ENCODE data around the gene SEZ6L.

The SEZ6L gene

DNA sequence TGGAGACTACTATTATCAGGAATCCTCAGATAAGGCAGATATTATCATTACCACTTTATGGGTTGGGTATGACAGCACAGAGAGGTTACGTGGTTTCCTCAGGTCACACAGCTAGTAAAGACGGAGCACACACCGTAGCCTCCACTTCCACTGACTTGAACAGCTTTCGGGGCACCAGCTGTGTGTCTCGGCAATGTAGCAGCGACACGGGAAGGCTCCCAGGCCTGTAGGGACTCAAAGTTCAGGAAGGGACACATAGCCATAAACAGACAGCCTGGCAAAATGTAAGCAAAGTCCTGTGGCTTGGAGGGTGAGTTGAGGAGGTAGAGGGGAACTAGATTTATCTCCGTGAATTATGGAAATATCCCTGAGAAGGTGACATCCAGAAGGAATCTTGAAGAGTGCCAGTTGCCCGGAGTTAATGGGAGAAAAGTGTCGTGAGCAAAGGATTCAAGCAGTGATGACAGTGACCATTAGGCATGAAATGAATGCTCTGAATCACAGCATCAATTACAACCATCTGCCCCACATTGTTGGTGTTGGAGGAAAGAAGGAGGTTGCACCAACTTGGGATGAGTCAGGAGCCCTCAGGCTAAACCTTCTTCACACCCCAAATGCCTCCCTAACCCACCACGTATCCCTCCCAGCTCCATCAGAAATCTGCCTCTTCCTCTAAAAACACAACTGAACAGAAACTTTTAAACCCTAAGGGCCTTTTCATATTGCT is 153.1 kb downstream of the SEZ6L start:
- in situ Hi-C loops (cut with MboI; ENCODE audit: low pct_unique_long_range_greater_than_20kb, low sequenced_read_pairs, unreplicated experiment), result loop anchor here (25.0 kb wide), 1 partner anchor 210 kb away; no protein-coding TSS in a partner anchor

DNA sequence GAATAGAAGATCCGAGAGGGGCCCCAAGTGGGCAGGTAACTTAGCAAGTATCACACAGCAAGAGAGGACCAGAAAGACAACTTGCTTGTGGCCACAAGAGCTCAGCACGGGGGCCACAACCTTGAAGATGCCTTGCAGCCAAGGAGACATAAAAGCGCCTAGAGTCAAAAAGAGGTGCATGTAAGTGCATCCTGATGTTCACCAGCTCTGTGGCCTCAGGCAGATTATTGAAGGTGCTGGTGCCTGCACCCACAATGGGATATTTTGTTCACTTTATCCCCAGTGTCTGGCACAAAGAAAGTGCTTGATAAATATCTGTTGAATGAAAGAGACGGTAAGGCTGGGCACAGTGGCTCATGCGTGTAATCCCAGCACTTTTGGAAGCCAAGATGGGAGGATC is 153.8 kb downstream of the SEZ6L start:
- DNase-seq (ENCODE audit: low spot score), result no peak
- TF ChIP-seq, protein P1, sequence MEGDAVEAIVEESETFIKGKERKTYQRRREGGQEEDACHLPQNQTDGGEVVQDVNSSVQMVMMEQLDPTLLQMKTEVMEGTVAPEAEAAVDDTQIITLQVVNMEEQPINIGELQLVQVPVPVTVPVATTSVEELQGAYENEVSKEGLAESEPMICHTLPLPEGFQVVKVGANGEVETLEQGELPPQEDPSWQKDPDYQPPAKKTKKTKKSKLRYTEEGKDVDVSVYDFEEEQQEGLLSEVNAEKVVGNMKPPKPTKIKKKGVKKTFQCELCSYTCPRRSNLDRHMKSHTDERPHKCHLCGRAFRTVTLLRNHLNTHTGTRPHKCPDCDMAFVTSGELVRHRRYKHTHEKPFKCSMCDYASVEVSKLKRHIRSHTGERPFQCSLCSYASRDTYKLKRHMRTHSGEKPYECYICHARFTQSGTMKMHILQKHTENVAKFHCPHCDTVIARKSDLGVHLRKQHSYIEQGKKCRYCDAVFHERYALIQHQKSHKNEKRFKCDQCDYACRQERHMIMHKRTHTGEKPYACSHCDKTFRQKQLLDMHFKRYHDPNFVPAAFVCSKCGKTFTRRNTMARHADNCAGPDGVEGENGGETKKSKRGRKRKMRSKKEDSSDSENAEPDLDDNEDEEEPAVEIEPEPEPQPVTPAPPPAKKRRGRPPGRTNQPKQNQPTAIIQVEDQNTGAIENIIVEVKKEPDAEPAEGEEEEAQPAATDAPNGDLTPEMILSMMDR (IDR thresholded peaks at IDR 0.05; ENCODE audit: extremely low read depth, insufficient read depth, missing control alignments), result no peak
- in situ Hi-C loops (cut with MboI; ENCODE audit: low pct_unique_long_range_greater_than_20kb, low sequenced_read_pairs, unreplicated experiment), result loop anchor here (25.0 kb wide), 1 partner anchor 211 kb away; no protein-coding TSS in a partner anchor

More for the DNA sequence above, 153.1 kb downstream of the SEZ6L start:
- TF ChIP-seq, protein P1 (IDR thresholded peaks at IDR 0.05; ENCODE audit: extremely low read depth, insufficient read depth, missing control alignments), result no peak
- DNase-seq (ENCODE audit: low spot score), result no peak

DNA sequence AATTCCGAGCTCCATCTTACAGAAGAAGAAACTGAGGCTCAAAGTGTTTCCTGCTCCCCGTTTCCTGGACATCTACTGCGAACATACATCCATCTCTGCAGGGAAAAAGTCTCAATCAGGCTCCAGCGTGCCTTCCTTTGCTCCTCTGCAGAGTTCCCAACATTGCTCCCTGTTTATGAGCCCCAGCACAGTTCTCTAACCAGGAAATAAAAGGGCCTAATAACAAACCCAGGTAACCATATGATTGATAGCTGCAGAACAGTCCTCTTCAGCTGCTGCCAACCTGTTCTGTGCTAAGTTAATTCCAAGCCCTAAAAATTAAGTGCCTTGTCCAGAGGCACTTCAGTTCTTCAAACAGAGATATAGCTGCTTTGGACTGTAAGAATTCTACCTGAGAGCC is 154.9 kb downstream of the SEZ6L start:
- TF ChIP-seq, protein P1 (IDR thresholded peaks at IDR 0.05; ENCODE audit: extremely low read depth, insufficient read depth, missing control alignments), result no peak
- DNase-seq (ENCODE audit: low spot score), result no peak
- in situ Hi-C loops (cut with MboI; ENCODE audit: low pct_unique_long_range_greater_than_20kb, low sequenced_read_pairs, unreplicated experiment), result loop anchor here (25.0 kb wide), 1 partner anchor 212 kb away; no protein-coding TSS in a partner anchor

DNA sequence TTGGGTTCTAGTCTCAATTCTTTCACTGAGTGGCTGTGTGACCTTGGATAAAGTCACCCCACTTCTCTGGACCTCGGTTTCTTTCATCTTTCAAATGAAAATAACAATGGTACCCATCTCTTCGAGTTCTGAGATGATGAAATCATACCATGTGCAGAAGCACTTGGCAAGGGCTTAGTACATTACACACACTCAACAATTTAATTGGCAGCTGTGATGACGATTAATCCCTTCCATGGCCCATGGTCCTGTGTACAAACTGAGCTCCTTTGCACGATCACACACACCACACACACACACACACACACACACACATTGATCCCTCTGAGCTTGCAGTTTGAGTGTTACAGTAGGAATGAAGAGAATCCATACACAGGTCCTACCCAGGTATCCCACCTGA is 156.4 kb downstream of the SEZ6L start:
- in situ Hi-C loops (cut with MboI; ENCODE audit: low pct_unique_long_range_greater_than_20kb, low sequenced_read_pairs, unreplicated experiment), result loop anchor here (25.0 kb wide), 2 partner anchors 438 to 863 kb away; no protein-coding TSS in a partner anchor
- DNase-seq (ENCODE audit: low spot score), result no peak

DNA sequence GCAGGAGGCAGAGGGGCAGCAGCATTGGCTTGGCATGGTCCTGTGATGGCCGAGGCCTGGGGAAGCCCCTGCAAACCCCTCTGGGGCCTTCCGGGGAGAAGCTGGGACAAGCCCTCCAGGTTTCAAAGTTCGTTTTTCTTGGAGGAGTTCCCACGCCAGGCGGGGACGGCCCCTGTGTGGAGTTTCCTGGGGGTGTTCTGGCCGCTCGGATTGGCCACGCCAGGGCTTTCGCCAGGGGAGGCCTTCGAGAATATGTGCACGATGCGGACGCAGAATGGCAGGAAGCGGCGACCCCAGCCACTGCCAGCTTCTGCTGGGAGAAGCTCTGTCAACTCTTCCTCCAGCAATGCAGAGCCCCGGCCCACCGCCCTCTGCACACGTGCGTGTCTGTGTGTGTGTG is 157.5 kb downstream of the SEZ6L start:
- in situ Hi-C loops (cut with MboI; ENCODE audit: low pct_unique_long_range_greater_than_20kb, low sequenced_read_pairs, unreplicated experiment), result loop anchor here (25.0 kb wide), 2 partner anchors 440 to 865 kb away; no protein-coding TSS in a partner anchor
- TF ChIP-seq, protein P1 (IDR thresholded peaks at IDR 0.05; ENCODE audit: extremely low read depth, insufficient read depth, missing control alignments), result no peak
- DNase-seq (ENCODE audit: low spot score), result no peak

More for the DNA sequence above, 156.4 kb downstream of the SEZ6L start:
- TF ChIP-seq, protein P1 (IDR thresholded peaks at IDR 0.05; ENCODE audit: extremely low read depth, insufficient read depth, missing control alignments), result no peak

DNA sequence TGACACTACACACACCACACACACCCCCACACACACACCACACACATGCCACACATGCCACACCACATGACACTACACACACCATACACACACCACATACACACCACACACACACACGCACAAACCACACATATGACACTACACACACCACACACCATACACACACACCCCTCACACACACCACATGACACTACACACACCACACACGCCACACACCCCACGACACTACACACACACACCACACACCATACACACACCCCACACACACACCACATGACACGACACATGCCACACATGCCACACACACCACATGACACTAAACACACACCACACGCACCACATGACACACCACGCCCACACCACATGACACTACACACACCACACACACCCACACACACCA is 158.0 kb downstream of the SEZ6L start:
- in situ Hi-C loops (cut with MboI; ENCODE audit: low pct_unique_long_range_greater_than_20kb, low sequenced_read_pairs, unreplicated experiment), result loop anchor here (25.0 kb wide), 2 partner anchors 440 to 865 kb away; no protein-coding TSS in a partner anchor
- no peak for DNase-seq (ENCODE audit: low spot score)
- TF ChIP-seq, protein P1 (IDR thresholded peaks at IDR 0.05; ENCODE audit: extremely low read depth, insufficient read depth, missing control alignments), result no peak
